HG02678 (cell line): ENCODE results near the gene ROCK1.
A peak's percentile ranks its signal among the peaks of the same experiment; 100 is the strongest.
"Not testable (repeated sequence)": the region's sequence is repeated elsewhere in the genome, so short reads cannot be mapped to it uniquely, and the experiment has no call there.

Experiments
- ATAC-seq: cut with Tn5 transposase; IDR thresholded peaks from one replicate; pipeline ENCODE4 v1.9.1; 2021; ENCODE audit warnings: mild to moderate bottlenecking, moderate library complexity; ENCODE audit not compliant: unreplicated experiment

Gene ROCK1

DNA sequence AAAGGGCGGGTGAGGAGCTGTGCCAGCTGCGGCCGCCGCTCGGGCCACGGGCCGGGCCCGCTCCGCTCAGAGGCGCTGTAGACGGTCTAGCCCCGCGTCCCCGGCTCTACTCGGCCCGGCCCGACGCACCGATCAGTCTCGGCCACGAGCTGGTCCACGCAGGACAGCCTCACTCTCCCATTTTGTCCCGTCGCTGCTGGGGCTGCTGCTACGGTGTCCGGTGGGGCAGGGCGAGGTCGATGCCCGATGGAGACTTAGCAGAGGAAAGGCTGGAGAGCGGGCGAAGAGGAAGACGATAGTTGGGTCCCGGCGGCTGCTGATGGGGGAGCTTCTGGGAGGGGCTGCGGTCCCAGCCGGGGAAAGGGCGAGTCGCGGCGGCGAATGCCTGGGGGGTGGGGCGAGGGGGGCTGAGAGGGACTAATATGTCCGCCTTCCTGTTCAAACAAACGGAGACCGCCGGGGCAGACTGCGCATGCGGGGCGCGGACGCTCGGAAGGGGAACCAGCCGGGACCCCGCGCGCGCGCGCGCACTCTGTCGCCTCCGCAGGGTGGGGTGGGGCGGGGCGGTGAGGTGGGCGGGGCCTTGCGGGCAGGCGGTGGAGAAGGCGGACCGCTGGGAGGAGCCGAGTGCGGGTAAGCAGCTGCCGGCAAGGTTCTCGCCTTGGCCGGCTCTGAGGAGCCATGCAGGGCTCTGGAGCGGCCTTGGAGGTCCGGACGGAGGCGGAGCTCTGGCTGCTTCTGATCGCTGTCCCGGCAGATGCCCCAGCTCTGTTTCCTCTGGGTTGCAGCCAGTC lies at the start of gene ROCK1:
Gene ROCK1, minus strand, starts transcription at position 468 of the 794 bp plus-strand sequence. CDS start 903 bp downstream, outside the sequence.
- ATAC-seq = peak; percentile 92

DNA sequence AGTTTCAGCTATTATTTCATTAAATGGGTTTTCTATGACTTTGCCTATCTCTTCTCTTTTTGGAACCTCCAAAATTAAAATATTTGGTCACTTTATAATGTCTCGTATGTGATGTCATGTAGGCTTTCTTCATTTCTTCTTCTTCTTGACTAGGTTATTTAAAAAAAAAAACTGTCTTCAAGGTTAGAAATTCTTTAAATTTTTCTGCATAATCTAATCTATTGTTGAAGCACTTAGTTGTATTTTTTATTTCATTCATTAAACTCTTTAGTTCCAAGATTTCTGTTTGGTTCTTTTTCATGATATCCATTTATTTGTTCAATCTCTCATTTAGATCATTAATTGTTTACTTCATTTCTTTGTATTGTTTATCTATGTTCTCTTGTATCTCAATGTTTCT lies 43.8 kb upstream of the ROCK1 start:
- ATAC-seq = no peak

DNA sequence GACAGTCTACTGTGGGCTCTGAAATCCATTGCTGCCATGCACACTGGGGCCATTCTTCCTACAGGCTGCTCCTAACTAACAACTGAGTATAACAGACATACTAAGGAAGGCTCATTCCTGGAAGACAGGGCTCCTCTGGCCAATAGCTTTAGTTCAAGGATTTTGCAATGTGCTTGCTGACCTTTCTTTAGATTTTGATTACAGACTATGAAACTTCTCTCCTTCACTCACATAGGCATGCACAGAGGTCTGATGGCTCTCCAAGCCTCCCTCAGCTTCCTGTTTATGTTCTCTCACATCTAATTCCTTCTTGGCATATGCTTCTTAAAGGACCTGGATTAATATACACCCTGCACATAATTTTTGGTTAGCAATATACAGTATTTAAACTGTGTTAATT lies 34.4 kb upstream of the ROCK1 start:
- no peak for ATAC-seq

DNA sequence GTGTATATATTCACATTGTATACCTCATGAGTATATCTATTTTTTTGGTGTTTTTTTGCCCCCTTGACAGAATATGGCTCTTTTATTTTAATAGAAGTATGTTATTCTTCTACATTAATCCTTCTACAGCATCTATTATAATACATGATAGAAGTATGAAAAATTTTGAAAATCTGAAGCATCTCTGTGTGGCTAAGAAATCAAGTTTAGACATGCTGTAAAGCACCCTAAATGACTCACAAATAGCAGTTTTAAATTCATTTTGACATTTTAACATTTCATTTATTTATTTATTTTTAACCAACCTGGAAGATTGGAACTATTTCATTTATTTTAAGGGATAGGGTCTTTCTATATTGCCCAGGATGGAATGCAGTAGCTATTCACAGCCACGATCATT lies 33.8 kb upstream of the ROCK1 start:
- no peak for ATAC-seq

DNA sequence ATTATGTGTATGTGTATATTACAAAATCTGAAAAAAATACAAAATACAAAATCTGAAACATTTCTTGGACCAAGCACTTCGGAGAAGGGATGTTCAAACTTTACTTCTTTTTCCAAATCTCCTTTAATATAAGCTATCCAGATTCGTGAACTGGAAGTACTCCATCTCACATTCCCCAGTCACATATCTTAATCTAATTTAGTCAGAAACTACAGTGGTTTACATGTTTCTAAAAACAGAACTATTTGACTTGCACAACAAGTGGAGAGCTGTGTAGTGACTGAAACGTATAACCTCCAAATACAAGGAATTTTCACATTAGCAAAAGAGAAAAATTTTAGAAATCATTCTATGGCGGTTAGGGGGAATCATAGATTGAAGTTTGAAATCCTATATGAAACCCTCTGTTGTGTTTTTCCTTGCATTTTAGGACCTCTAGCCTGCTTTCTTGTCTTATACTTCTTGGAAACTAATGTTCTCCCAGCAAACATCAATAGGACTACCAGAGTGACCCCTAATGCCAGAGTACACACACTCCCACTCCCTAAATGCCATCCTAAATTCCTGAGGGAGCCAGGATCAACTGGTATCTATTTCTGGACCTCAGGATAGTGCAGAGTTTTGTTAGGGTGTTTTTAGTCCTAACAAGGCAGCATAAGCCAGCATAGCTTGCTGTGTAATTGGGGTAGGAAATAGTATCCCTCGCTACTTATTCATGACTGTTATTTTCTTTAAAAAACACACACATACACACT lies 30.2 kb upstream of the ROCK1 start:
- no peak for ATAC-seq

DNA sequence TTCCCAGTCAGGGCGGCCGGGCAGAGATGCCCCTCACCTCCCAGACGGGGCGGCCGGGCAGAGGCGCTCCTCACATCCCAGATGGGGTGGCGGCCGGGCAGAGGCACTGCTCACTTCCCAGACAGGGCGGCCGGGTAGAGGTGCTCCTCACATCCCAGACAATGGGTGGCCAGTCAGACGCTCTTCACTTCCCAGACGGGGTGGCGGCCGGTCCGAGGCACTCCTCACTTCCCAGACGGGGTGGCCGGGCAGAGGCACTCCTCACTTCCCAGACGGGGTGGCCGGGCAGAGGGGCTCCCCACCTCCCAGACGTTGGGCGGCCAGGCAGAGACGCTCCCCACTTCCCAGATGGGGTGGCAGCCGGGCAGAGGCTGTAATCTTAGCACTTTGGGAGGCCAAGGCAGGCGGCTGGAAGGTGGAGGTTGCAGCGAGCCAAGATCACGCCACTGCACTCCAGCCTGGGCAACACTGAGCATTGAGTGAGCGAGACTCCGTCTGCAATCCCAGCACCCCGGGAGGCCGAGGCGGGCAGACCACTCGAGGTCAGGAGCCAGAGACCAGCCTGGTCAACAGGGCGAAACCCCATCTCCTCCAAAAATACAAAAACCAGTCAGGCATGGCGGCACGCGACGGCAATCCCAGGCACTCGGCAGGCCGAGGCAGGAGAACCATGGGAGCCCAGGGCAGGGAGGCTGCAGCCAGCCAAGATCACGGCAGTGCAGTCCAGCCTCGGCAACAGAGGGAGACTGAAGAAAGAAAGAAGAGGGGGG lies 26.3 kb upstream of the ROCK1 start:
- ATAC-seq = not testable (repeated sequence)

DNA sequence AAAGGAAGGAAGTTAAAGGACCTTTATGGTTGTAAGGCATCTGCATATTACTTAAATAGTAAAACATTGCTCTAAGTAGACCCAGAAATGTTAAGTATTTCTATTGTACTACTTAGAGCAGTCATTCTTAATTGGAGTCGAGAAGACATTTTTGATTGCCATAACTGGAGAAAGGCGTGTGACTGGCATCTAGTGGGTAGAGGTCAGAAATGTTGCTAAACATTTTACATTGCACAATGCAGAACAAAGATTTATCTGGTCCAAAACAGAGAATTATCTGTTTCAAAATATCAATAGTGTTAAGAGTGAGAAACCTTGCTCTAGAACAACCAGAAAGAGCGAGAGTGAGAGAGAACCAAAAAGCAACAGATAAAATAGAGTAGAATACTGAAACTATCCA lies 23.3 kb upstream of the ROCK1 start:
- ATAC-seq = no peak

DNA sequence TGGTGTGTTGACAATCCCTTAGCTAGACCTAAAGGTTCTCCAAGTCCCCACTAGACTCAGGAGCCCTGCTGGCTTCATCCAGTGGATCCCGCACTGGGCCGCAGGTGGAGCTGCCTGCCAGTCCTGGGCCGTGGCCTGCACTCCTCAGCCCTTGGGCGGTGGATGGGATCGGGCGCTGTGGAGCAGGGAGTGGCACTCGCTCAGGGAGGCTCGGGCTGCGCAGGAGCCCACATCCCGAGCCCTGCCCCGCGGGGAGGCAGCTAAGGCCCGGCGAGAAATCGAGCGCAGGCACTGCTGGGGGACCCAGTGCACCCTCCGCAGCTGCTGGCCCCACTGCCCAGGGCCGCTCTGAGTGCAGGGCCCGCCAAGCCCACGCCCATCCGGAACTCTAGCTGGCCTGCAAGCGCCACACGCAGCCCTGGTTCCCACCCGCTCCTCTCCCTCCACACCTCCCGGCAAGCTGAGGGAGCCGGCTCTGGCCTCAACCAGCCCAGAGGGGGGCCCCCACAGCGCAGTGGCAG lies 20.8 kb upstream of the ROCK1 start:
- no peak for ATAC-seq

DNA sequence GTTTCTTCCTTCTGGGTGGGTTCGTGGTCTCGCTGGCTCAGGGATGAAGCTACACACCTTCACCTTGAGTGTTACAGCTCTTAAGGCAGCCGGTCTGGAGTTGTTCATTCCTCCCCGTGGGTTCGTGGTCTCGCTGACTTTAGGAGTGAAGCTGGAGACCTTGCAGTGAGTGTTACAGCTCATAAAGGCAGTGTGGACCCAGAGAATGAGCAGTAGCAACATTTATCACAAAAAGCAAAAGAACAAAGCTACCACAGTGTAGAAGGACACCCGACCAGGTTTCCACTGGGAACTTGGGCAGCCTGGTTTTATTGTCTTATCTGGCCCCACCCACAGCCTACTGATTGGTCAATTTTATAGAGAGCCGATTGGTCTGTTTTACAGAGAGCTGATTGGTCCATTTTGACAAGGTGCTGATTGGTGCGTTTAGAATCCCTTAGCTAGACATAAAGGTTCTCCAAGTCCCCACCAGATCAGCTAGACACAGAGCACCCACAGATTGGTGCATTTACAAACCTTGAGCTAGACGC lies 20.1 kb upstream of the ROCK1 start:
- ATAC-seq = no peak

DNA sequence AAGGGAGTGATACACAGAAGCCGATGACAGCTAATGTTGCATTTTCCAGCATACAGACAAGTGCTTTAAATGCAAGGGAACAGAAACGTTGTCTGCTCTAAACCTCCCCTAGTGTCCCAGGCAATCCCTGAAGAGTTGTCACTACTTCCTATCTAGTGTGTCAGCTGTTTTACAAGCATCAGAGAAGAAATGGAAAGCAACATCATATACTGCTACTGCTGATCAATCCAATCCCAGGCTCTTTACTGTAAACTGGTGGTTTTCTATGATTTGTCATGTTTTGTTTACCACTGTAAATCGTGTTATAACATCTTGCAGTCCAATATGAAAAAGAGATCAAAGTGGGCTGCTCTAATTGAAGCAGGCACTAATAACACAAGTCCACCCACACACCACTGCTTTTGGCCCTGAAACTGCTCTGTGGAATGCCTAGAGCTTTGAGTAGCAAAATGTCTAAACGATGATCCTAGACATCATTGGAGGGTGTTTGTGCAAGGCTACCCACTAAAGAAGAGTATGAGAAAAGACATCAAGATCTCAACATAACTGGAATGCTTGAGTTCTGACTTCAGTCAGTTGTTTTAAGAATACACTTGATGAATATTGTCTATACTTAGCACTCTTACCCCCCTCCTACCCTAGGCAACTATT lies 18.1 kb upstream of the ROCK1 start:
- ATAC-seq = no peak

DNA sequence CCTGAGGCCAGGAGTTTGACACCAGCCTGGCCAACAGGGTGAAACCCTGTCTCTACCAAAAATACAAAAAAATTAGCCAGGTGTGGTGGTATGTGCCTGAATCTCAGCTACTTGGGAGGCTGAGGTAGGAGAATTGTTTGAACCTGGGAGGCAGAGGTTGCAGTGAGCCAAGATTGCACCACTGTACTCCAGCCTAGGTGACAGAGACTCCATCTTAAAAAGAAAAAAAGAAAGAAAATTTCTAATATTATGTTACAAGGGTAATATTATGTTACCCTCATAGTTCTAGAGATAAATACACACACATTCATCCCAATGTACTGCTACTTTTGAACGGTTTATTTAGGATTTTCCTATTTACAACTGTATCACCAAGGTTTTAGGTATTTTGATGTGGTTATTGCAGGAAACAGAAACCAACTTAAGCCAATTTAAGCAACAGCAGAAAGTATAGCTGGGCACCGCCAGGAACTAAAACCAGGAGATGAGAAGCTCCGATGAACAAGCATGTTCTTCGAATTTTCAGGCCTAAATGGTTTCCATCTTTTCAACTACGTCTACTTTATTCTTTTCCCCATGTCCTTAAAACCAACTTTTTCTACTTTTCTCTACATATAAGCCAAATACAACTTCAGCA lies 11.8 kb upstream of the ROCK1 start:
- ATAC-seq = no peak

DNA sequence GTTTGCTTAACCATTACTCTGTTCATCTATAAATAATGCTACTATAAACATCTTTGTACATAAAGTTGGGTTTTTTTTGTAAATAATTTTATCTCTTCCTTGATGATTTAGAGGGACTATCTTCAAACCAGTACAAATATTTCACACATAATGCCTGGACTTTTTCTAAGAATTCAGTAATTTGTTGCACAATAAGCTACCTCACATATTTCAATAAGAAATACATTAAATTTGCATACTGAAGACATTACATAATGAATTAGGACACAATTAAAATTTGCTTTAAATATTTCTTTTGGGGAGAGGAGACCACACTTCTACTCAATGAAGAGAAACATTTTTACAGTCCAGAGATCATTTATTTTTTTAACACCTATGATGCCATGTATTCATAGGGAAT lies 7.2 kb upstream of the ROCK1 start:
- ATAC-seq = no peak

DNA sequence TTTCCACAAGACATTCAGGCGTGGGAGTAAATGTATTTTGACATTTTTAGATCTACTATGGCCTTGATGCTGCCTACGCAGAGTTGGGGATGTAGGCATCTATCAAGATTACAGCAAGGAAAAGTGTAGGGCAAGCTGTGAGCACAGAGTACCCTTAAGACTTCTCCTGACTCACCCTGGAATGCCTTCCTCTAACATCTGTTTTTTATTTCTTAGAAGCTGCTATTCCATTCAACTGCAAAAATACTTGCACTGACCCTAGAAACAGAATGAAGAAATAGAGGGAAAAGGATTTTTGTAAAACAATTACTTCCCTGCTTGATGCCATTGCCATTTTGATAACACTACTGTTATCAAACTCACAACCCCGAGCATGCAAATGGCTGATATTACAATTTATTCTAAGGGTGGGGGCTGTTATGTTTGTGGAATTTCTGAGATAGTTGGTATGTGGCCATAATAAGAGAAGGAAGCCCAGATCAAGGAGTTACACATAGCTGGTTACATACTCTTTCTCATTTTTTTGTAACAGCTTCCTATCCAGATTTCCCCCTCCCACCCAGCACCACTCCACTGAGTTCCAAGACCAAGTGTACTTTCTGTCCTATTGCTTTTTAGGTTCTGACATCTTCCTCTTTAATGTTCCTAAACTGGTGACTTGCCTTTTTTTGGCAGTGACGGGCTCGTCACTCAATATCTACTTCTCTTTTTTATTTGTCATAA lies 6.0 kb upstream of the ROCK1 start:
- no peak for ATAC-seq

DNA sequence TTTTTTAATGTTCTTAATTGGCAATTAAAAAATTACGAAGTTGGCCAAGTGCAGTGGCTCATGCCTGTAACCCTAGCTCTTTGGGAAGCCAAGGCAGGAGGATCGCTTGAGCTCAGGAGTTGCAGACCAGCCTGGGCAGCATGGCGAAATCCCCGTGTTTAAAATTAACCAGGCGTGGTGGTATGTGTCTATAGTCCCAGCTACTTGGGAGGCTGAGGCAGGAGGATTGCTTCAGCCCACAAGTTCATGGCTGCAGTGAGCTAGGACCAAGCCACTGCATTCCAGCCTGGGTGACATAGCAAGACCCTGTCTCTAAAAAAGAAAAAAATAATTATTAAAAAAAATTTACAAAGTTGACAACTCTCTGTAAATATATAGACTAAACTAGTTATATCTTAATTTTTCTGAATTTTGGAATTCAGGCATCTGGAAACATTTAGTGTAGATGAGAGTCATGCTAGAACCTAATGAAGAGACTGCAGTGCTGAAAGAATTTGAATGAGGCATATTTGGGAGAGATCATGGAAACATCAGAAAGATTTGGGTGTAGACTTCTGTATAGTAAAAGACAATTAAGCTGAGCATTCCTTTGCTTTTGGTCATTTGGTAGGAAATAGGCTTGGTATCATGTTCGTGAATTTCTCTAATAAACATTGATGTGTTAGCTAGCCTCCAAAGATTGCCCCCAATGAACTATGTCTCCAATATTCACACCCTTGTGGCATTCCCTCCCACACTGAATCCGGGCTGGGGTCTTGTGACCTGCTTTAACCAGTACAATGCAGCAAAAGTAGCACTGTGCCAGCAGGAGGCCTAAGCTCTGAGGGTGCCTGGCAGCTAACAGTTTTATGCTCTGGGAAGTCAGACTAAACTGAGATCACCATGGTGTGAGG lies 4.2 kb upstream of the ROCK1 start:
- no peak for ATAC-seq

DNA sequence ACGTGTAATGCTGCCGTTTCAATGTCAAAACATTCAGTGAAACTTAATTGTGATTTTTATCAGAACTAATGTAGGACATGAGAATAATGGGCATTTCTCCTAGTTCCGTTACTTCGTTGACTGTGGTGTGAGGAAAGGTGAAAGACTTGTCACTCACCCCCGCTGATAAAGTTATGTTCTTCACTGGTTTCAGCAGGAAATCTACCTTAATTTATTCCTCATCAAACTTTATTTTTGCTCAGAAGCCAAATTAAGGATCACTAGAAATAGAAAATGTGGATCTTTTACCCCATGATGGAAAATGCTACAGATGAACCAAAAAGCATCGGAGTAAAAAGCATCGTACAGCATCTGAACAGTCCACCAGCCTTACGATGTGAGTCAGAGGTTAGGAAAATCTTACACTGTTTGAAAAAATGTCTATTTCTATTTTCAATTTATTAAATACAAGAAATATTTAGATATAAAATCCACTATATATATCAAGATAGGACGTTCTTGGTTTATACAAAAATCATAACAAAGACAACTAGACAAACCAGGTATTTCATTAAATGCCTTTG lies 1.0 kb upstream of the ROCK1 start:
- no peak for ATAC-seq

DNA sequence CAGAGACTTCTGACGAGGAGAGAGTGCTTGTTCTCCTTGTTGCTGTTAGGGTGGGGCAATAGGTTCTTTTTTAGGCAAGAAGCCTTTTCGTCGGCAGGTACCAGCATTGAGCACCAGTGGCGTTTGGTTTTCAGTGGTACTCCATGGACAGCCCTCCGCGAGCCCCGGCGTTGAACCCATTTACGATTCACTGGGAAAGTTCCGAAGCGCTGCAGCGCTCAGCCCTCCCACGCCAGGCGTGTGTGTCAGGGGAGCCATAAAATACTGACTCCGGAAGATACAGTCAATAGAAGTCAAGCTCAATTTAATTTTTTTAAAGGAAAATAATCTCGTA lies 494 bp upstream of the ROCK1 start:
- ATAC-seq = no peak

DNA sequence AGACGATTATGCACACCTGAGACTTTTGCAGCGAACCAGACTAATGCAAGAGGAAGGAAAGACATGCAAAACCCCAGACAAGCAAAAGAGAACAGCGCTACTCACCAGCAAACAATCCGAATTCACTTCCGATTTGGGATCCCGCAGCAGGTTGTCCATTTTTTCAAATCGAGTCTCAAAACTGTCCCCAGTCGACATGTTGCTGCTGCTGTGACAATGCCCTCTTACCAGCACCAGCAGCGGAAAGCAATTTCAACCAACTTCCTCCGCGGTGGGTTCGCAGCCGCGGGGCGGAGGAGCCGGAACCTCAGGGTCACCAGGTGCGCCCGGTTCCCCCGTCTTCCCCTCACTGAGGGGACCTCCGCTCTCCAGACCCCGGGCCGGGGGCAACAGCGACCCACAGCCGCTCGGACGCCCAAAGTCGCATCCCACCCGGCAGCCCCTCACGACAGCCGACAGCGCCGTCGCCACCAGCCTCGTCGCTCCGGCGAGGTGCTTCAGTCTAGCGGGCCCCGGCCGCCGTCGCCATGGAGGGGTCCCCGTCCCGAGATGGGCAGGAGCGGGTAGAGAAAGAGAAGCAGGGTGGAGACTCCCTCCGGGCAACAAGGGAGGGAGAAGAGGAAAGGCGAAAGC lies 784 bp downstream of the ROCK1 start:
- ATAC-seq = peak; percentile 30
